ENCODE results near the gene POLR1A.

POLR1A gene

DNA sequence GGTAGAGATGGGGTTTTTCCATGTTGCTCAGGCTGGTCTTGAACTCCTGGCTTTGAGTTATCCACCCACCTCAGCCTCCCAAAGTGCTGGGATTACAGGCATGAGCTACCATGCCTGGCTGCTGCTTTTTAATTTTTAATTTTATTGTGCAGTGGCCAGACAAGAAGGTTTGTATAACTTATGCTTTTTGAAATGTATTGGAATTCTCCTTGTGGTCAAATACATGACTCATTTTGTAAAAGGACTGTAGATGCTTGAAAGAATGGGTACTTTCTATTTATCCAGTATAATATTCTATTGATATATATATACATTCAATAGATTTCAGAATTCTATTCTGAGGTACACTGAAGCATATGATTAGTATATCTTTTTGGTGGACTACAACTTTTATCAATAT is 134.3 kb downstream of the POLR1A start:
- DNase-seq, result no peak

Data from right forelimb (tissue), 1 donor.